ENCODE measurements around the gene PAX7. TPM values are rescaled to one million over a fixed set of nuclear protein-coding genes. Genes with fewer than 3 reads are reported as not detected.

Gene PAX7
- total and polyA plus RNA-seq, 2 experiments from 2014 or later: 0.03 TPM; not detected in 1

DNA sequence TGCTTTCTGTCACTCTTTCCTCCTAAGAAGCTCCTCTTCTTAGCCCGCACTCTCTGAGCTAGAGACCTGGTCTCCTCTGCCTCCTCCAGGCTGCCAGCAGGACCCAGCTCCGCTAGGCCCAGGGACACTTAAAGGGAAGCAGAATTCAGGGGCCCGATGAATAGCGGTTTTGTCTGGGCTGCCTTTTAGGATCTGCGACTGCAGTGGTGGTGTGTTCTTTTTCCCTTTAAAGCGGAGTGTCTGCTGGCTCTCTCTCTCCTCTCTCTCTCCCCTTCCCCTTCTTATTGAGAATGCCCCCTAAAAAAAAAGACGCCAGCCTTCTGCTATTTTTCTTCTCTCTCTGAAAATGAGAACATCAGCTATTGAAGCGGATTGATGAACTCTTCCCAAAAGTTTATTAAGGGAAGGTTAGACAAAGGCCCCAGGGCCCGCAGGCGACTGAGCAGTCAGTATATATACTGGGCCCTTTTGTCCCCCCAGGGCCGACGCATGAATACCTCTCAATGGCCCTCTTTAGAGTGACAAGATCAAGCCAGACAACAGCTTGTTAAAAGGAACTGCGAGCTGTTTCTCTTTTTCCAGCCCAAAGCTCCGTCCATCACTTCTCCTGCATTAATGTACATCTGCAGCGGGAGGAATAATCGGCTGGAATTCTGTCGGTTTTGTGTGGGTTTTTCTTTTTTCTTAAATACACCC, 27.0 kb downstream of the PAX7 start:
- ATAC-seq (peak; percentile 50), DNase-seq (ENCODE audit: low spot score) (peak; percentile 57)
- Histone ChIP-seq H3K4me2 (peak overlapping the region; percentile 41; the same call in 1 of the 2 replicates), H3K27ac (ENCODE audit: low read depth) (no peak overlapping the region), H3K4me1 (ENCODE audit: insufficient read depth) (peaks cover 49% of the 10 kb centered on the region), H3K79me2 (replicated peaks; ENCODE audit: insufficient read depth) (no peaks in the 10 kb centered on the region), H3K27me3 (ENCODE audit: insufficient read depth) (peaks cover 72% of the 10 kb centered on the region), H3K9me2 (ENCODE audit: insufficient read depth) (no peaks in the 10 kb centered on the region), H3K36me3 (ENCODE audit: insufficient read depth) (no peaks in the 10 kb centered on the region), H4K20me1 (replicated peaks; ENCODE audit: insufficient read depth) (no peaks in the 10 kb centered on the region), H3F3A (replicated peaks; ENCODE audit: low read depth) (peaks cover 4% of the 10 kb centered on the region; the same call in 1 of the 2 replicates), H3K4me3 (no peak overlapping the region), H2AFZ (no peak overlapping the region; the same call in 1 of the 2 replicates)
- H3K36me3 Mint-ChIP-seq (ENCODE audit: low read depth): no peaks in the 10 kb centered on the region
- H3K27ac Mint-ChIP-seq: no peak overlapping the region
- H3K27me3 Mint-ChIP-seq (ENCODE audit: insufficient read depth, low read depth, poor library complexity): peaks cover 70% of the 10 kb centered on the region
- no peak overlapping the region for H3K4me3 Mint-ChIP-seq
- no peak for TF ChIP-seq ZNF114 (CRISPR knock-in tag; IDR thresholded peaks at IDR 0.05)
- no peak for TF ChIP-seq STAT1 (IDR thresholded peaks at IDR 0.05; ENCODE audit: unreplicated experiment)
- TF ChIP-seq EZH2phosphoT487 (IDR thresholded peaks at IDR 0.05; ENCODE audit: unreplicated experiment): no peak
- no peak for TF ChIP-seq POLR2AphosphoS5 (IDR thresholded peaks at IDR 0.05; ENCODE audit: low read depth)
- no peak for TF ChIP-seq CTCF (conservative IDR thresholded peaks at IDR 0.05; ENCODE audit: low read depth in 2 of 2)
- no peak for TF ChIP-seq NANOG (IDR thresholded peaks at IDR 0.05; ENCODE audit: borderline replicate concordance)
- TF ChIP-seq ZNF331 (CRISPR knock-in tag; IDR thresholded peaks at IDR 0.05; ENCODE audit: low read depth): no peak
- TF ChIP-seq EZH2 (IDR thresholded peaks at IDR 0.05; ENCODE audit: low read depth, unreplicated experiment): no peak
- TF ChIP-seq, protein P1, sequence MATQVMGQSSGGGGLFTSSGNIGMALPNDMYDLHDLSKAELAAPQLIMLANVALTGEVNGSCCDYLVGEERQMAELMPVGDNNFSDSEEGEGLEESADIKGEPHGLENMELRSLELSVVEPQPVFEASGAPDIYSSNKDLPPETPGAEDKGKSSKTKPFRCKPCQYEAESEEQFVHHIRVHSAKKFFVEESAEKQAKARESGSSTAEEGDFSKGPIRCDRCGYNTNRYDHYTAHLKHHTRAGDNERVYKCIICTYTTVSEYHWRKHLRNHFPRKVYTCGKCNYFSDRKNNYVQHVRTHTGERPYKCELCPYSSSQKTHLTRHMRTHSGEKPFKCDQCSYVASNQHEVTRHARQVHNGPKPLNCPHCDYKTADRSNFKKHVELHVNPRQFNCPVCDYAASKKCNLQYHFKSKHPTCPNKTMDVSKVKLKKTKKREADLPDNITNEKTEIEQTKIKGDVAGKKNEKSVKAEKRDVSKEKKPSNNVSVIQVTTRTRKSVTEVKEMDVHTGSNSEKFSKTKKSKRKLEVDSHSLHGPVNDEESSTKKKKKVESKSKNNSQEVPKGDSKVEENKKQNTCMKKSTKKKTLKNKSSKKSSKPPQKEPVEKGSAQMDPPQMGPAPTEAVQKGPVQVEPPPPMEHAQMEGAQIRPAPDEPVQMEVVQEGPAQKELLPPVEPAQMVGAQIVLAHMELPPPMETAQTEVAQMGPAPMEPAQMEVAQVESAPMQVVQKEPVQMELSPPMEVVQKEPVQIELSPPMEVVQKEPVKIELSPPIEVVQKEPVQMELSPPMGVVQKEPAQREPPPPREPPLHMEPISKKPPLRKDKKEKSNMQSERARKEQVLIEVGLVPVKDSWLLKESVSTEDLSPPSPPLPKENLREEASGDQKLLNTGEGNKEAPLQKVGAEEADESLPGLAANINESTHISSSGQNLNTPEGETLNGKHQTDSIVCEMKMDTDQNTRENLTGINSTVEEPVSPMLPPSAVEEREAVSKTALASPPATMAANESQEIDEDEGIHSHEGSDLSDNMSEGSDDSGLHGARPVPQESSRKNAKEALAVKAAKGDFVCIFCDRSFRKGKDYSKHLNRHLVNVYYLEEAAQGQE (IDR thresholded peaks at IDR 0.05; ENCODE audit: unreplicated experiment): no peak
- no peak for TF ChIP-seq CREB1 (CRISPR knock-in tag; IDR thresholded peaks at IDR 0.05; ENCODE audit: low read depth)
- TF ChIP-seq JUNB (IDR thresholded peaks at IDR 0.05; ENCODE audit: unreplicated experiment): no peak
- TF ChIP-seq, protein P2, sequence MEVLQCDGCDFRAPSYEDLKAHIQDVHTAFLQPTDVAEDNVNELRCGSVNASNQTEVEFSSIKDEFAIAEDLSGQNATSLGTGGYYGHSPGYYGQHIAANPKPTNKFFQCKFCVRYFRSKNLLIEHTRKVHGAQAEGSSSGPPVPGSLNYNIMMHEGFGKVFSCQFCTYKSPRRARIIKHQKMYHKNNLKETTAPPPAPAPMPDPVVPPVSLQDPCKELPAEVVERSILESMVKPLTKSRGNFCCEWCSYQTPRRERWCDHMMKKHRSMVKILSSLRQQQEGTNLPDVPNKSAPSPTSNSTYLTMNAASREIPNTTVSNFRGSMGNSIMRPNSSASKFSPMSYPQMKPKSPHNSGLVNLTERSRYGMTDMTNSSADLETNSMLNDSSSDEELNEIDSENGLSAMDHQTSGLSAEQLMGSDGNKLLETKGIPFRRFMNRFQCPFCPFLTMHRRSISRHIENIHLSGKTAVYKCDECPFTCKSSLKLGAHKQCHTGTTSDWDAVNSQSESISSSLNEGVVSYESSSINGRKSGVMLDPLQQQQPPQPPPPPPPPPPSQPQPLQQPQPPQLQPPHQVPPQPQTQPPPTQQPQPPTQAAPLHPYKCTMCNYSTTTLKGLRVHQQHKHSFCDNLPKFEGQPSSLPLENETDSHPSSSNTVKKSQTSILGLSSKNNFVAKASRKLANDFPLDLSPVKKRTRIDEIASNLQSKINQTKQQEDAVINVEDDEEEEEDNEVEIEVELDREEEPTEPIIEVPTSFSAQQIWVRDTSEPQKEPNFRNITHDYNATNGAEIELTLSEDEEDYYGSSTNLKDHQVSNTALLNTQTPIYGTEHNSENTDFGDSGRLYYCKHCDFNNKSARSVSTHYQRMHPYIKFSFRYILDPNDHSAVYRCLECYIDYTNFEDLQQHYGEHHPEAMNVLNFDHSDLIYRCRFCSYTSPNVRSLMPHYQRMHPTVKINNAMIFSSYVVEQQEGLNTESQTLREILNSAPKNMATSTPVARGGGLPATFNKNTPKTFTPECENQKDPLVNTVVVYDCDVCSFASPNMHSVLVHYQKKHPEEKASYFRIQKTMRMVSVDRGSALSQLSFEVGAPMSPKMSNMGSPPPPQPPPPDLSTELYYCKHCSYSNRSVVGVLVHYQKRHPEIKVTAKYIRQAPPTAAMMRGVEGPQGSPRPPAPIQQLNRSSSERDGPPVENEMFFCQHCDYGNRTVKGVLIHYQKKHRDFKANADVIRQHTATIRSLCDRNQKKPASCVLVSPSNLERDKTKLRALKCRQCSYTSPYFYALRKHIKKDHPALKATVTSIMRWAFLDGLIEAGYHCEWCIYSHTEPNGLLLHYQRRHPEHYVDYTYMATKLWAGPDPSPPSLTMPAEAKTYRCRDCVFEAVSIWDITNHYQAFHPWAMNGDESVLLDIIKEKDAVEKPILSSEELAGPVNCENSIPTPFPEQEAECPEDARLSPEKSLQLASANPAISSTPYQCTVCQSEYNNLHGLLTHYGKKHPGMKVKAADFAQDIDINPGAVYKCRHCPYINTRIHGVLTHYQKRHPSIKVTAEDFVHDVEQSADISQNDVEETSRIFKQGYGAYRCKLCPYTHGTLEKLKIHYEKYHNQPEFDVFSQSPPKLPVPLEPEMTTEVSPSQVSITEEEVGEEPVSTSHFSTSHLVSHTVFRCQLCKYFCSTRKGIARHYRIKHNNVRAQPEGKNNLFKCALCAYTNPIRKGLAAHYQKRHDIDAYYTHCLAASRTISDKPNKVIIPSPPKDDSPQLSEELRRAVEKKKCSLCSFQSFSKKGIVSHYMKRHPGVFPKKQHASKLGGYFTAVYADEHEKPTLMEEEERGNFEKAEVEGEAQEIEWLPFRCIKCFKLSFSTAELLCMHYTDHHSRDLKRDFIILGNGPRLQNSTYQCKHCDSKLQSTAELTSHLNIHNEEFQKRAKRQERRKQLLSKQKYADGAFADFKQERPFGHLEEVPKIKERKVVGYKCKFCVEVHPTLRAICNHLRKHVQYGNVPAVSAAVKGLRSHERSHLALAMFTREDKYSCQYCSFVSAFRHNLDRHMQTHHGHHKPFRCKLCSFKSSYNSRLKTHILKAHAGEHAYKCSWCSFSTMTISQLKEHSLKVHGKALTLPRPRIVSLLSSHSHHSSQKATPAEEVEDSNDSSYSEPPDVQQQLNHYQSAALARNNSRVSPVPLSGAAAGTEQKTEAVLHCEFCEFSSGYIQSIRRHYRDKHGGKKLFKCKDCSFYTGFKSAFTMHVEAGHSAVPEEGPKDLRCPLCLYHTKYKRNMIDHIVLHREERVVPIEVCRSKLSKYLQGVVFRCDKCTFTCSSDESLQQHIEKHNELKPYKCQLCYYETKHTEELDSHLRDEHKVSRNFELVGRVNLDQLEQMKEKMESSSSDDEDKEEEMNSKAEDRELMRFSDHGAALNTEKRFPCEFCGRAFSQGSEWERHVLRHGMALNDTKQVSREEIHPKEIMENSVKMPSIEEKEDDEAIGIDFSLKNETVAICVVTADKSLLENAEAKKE (CRISPR knock-in tag; IDR thresholded peaks at IDR 0.05): no peak
- peaks cover 67% of the 10 kb centered on the region for H3K4me1 Mint-ChIP-seq
- H3K9me3 Mint-ChIP-seq: no peaks in the 10 kb centered on the region
